Ovary (tissue), 10 donors: ENCODE data around the gene TOMM6. TPM values are rescaled to one million over a fixed set of nuclear protein-coding genes. Genes with fewer than 3 reads are reported as not detected.

ENCODE experiments used
- DNase-seq, 5 donors: peaks; one replicate each; pipeline ENCODE4 v3.0.0-alpha.2; 2019 to 2020
- H3K27ac ChIP-seq, 2 donors: fragments of 200-600 bp; one replicate each; pipeline versions ENCODE4 v1.5.1 to v1.8.0; 2019 to 2022
- H3K27me3 ChIP-seq: fragments of 200-600 bp; one replicate; pipeline ENCODE4 v1.8.0; 2022
- H3K36me3 ChIP-seq: fragments of 200-600 bp; sonication (generic); one replicate; pipeline ENCODE4 v1.5.1; 2019
- H3K4me1 ChIP-seq: one replicate; pipeline ENCODE4 v1.8.1; 2013; ENCODE audit warnings: mild to moderate bottlenecking, moderate library complexity; ENCODE audit not compliant: insufficient read depth
- H3K4me3 ChIP-seq: fragments of 200-600 bp; sonication (generic); one replicate; pipeline ENCODE4 v1.5.1; 2017
- H3K9me3 ChIP-seq, 2 donors: fragments of 200-600 bp in 1 of 2; sonication (generic) in 1 of 2; one replicate each; pipeline versions ENCODE4 v1.5.1 to v1.8.1; 2013 to 2019; ENCODE audit warnings: mild to moderate bottlenecking in 1 of 2, moderate library complexity in 1 of 2
- CTCF ChIP-seq, 3 donors: fragments of 450-650 bp in 2 of 3; fragments of 200-600 bp in 1 of 3; IDR thresholded peaks; one replicate each; pipeline versions ENCODE4 v1.5.1 to v1.8.0; 2016 to 2022; ENCODE audit warnings: antibody characterized with exemption in 3 of 3, mild to moderate bottlenecking in 1 of 3
- EP300 ChIP-seq: sonication (generic); formaldehyde crosslinking; IDR thresholded peaks from one replicate; pipeline ENCODE4 v1.6.1; 2017; ENCODE audit warnings: antibody characterized with exemption
- POLR2A ChIP-seq: fragments of 450-650 bp; IDR thresholded peaks from one replicate; pipeline ENCODE4 v1.6.1; 2017; ENCODE audit warnings: antibody characterized with exemption, mild to moderate bottlenecking, moderate library complexity
- WGBS, 3 donors: extraction: QIAGEN DNeasy Blood & Tissue Kit in 1 of 3; methylation state at CpG; one replicate each; pipeline versions ENCODE4 v1.1.5 to v1.1.7; 2013 to 2017; 5-methylcytosine and 5-hydroxymethylcytosine counted together
- intact Hi-C, 4 donors: fragments of 100-400 bp; cut with DNase I; formaldehyde crosslinking; loops; one replicate each; pipeline versions ENCODE4 v1.11.0 to v1.15.1; 2022 to 2023
- long read RNA-seq, 3 donors: library from polyadenylated mRNA in 2 of 3; unstranded in 2 of 3; transcript quantifications; one replicate each; pipeline ENCODE4 v2.0.0 and lab custom pipeline, GENCODE V29; 2021 to 2026
- polyA plus RNA-seq, 2 donors: library from polyadenylated mRNA; stranded (reverse); fragments of 200-250 nt in 1 of 2; fragments of 350-450 nt in 1 of 2; fragmentation: Illumina TruSeq in 1 of 2; extraction: RNeasy Lipid Tissue Mini Kit (QIAGEN cat#74804) in 1 of 2; gene quantifications; one replicate each; pipeline ENCODE4 v1.2.3, GENCODE V29; 2013 to 2014
- total RNA-seq, 7 donors: library from RNA; depleted of rRNA in 2 of 7; stranded (reverse); fragments of >200 nt in 2 of 7; fragmentation: NEBNext Ultra II Directional in 3 of 7; extraction: Animal tissue kit (Norgen Biotek cat#: 25700) in 3 of 7; gene quantifications; one replicate each; pipeline versions ENCODE4 v1.1.0 to v1.2.4, GENCODE V29; 2016 to 2023
- donor health status: DM: no; HTN: no; CAD: no; lungs with moderate emphysema.
- donor health status: DM: no; HTN: no; CAD: no.
- donor health status: Bipolar disorder and iron deficiency.
- donor health status: DM: yes; HTN: yes; CAD: no.
- donor health status: DM: no; HTN: no; CAD: no.
- donor health status: DM: yes; HTN: yes; CAD: no.

The TOMM6 gene
- total RNA-seq = 100 to 1,000 TPM; 105 to 167 (median 144) TPM
- polyA plus RNA-seq = 100 to 1,000 TPM; 210 to 244 TPM
- long read RNA-seq, donor 1, transcript TOMM6-201 (3 exons, 595 nt) = major isoform, 10 of 20 reads
- long read RNA-seq, donor 1, transcript TOMM6-202 (3 exons, 637 nt) = minor isoform, 8 of 20 reads
- long read RNA-seq, donor 1, partial matches to known transcripts = 0 of 20 reads
- long read RNA-seq, donor 1, other reads (novel, unspliced or antisense) = 2 of 20 reads
- long read RNA-seq, donor 2, transcript TOMM6-202 (3 exons, 637 nt) = minor isoform, 54 of 109 reads
- long read RNA-seq, donor 2, transcript TOMM6-201 (3 exons, 595 nt) = major isoform, 55 of 109 reads
- long read RNA-seq, donor 2, partial matches to known transcripts = 0 of 109 reads
- long read RNA-seq, donor 2, other reads (novel, unspliced or antisense) = 0 of 109 reads
- long read RNA-seq, donor 3, transcript TOMM6-201 (3 exons, 595 nt) = major isoform, 34 of 48 reads
- long read RNA-seq, donor 3, transcript TOMM6-202 (3 exons, 637 nt) = minor isoform, 13 of 48 reads
- long read RNA-seq, donor 3, partial matches to known transcripts = 0 of 48 reads
- long read RNA-seq, donor 3, other reads (novel, unspliced or antisense) = 1 of 48 reads

DNA sequence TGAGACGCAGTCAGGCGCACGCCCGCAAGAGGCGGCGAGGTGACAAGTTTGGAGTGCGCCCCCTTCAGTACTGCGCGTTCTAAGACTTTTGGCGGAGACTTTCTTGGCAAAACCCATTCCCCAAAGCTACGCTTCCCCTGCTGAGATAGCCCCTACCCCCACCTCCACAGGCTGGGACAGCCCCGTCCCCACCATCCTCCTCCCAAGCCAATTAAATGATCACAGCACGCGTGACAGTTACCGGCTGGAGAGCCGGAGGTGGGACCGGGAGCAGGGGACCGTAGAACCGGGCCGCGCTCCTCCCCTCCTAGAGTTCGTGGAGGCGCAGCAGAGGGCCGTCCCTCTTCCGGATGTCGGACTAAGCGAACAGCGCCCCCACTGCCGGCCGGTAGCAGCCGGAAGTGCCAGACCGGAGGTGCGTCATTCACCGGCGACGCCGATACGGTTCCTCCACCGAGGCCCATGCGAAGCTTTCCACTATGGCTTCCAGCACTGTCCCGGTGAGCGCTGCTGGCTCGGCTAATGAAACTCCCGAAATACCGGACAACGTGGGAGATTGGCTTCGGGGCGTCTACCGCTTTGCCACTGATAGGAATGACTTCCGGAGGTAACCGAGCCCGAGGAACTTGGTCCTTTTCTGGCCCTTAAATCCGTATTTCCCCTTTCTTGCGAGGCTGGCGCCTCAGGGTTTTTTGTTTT, at the start of gene TOMM6:
TSS of gene TOMM6 (plus strand) at position 476 of the 699 bp plus-strand sequence. CDS start at position 480, 4 bp downstream.
- TF ChIP-seq CTCF (IDR thresholded peaks at IDR 0.05) = peak; percentile 97 to 99 (median 98)
- TF ChIP-seq POLR2A = peak; percentile 85
- TF ChIP-seq EP300 = no peak
- 0 to 1% (median 0%) methylated on average over 51 to 55 of the region's 55 CpGs for WGBS, 3 donors
- intact Hi-C loops = loop anchor here (2.0 to 10.0 kb wide), 6 partner anchors 135 to 1105 kb away; partner anchors contain the start of genes BYSL (in 2 of the 4) and MED20 (in 2 of the 4)
- Histone ChIP-seq H3K36me3 (no peaks in the 10 kb centered on the region), H3K27me3 (no peaks in the 10 kb centered on the region), H3K9me3 (no peaks in the 10 kb centered on the region), H3K27ac (peak within 1 kb of the TSS; percentile 80 to 92), H3K4me3 (peak within 1 kb of the TSS; percentile 67), H3K4me1 (peaks cover 5% of the 10 kb centered on the region)
- peak; percentile 95 to 98 (median 96) for DNase-seq

GRCh38 chr6:41739041-41739440, 48.5 kb upstream of the TOMM6 start:
- WGBS, 3 donors = 48 to 69% (median 59%) methylated on average over 4 of the region's 4 CpGs
- Histone ChIP-seq H3K9me3 (no peaks in the 10 kb centered on the region), H3K4me1 (no peaks in the 10 kb centered on the region), H3K4me3 (no peak overlapping the region), H3K27me3 (no peaks in the 10 kb centered on the region), H3K27ac (no peak overlapping the region), H3K36me3 (no peaks in the 10 kb centered on the region)
- intact Hi-C loops = no loop called here
- no peak for TF ChIP-seq POLR2A
- no peak for TF ChIP-seq EP300
- TF ChIP-seq CTCF (IDR thresholded peaks at IDR 0.05) = no peak
- no peak for DNase-seq

DNA sequence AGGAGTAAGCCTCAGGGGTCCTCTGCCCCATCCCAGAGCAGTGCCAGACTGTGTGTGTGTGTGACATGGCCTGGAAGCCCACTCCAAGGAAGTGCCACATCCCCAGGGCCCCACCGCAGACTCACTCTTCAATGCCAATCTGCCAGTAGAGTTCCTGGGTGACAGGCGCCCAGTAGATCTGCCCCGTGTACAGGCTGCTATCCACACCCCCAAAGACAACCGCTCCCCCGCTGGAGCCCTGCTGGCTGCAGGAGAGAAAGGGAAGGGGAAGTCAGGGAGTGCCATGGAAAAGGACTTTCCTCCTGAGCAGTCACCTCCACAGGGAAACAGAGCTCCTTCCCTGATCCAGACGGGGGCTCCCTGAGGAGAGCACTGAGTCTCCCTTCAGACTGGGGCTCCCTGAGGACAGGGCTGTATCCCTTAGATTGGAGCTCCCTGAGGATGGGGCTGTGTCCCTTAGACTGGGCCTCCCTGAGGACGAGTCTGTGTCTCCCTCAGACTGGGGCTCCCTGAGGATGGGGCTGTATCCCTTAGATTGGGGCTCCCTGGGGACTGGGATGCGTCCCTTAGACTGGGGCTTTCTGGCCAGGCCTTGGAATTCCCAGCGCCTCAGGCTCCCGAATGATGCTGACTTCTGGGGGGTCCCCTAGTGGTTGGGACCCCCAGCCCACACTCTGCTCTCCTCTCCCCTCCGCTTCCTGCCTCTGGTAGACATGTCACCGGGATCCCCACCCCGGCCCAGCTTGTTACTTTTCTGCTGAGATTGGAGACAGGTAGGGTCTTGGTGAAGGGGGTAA, 46.9 kb upstream of the TOMM6 start:
- H3K9me3 ChIP-seq = no peaks in the 10 kb centered on the region
- H3K4me1 ChIP-seq = no peaks in the 10 kb centered on the region
- H3K36me3 ChIP-seq = no peaks in the 10 kb centered on the region
- no peak overlapping the region for H3K4me3 ChIP-seq
- DNase-seq = no peak
- TF ChIP-seq EP300 (no peak), CTCF (IDR thresholded peaks at IDR 0.05) (no peak), POLR2A (no peak)
- WGBS, 3 donors = 78 to 84% (median 81%) methylated on average over 13 of the region's 13 CpGs
- intact Hi-C loops = no loop called here
- no peaks in the 10 kb centered on the region for H3K27me3 ChIP-seq
- no peak overlapping the region for H3K27ac ChIP-seq
